NCI-H2196 (cell line): ENCODE results near the gene ZC2HC1C.

Source experiments
- DNase-seq: peaks from one replicate; lab custom pipeline; 2025; ENCODE audit not compliant: unreplicated experiment; lab: John Stamatoyannopoulos, UW

The ZC2HC1C gene

DNA sequence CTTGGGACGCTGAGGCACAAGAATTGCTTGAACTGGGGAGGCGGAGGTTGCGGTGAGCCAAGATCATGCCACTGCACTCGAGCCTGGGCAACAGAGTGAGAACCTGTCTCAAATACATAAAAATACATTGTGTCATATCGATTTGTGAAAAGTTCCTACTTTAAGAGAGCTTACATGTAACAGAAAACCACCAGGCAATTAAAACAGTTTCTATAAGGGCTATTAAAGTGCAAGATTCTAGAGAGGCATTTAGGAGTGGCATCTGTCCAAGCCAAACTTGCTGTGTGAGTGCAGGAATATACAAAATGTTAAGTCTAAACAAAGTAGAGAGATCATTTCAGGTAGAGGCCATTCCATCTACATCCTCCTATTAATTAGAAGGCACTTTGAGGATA is 59.2 kb downstream of the ZC2HC1C start:
- peak; percentile 24 for DNase-seq
